GM19438 (cell line): ENCODE measurements around the gene LRRC8D.

Source experiments
- ATAC-seq: cut with Tn5 transposase; IDR thresholded peaks from one replicate; pipeline ENCODE4 v1.9.1; 2021; ENCODE audit warnings: low read depth; ENCODE audit not compliant: unreplicated experiment

LRRC8D gene

DNA sequence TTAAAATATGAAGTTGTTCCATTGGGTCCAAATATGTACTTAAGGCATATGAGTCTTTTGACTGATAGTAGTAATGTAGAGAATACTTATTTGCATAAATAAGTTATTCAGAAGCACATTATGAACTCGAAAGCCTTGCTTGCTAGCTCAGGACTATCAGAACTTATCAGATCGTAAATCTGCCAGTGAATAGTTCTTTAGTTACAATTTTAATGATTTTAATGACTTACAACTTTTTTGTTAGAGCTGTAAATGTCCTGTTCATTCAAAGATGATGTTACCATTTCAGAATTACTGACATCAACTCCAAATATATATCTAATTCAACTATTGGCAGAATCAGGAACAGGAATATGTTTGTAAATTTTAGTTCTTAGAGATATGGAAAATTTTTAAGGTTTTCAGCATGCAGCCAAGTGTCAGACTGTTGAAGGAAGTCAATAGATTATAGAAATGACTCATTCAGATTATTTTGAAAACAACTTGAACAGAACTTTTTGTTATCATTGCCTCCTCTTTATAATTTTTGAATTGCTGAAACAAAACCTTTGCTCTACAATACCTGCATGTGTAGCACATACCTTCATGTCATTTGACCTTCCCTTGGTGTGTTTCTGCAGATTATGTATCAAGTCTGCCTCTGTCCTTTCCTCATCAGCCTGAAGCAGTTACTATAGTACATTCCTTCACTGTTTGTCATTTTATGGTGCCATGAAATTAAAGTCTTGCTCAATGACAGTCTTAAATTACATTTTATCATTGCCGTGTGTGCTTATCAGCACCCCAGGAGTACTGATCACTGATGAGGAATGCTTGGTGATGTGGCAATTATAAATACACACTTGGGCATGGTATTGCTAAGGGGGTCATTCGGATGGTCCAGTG is 44.9 kb downstream of the LRRC8D start:
- no peak for ATAC-seq

GRCh38 chr1:89866568-89866967 is 45.7 kb downstream of the LRRC8D start:
- no peak for ATAC-seq

DNA sequence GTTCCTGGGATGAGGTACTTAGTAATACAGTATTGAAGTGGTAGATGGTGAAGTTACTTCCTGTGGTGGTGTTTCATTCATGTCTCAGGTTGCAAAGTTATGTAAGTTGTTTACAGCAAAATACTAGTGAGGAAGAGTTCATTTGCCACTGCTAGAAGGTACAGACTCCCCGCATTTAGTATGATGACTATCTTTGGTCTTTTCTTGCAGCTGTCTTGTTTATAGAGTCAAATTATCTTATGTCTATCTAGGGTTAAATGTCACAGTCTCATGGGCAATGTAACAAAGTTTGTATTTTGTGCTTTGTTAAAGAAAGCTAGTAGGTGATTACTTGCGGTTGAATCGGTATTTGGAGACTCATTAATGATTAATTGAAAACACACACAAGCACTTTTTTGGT is 50.2 kb downstream of the LRRC8D start:
- ATAC-seq, result no peak

DNA sequence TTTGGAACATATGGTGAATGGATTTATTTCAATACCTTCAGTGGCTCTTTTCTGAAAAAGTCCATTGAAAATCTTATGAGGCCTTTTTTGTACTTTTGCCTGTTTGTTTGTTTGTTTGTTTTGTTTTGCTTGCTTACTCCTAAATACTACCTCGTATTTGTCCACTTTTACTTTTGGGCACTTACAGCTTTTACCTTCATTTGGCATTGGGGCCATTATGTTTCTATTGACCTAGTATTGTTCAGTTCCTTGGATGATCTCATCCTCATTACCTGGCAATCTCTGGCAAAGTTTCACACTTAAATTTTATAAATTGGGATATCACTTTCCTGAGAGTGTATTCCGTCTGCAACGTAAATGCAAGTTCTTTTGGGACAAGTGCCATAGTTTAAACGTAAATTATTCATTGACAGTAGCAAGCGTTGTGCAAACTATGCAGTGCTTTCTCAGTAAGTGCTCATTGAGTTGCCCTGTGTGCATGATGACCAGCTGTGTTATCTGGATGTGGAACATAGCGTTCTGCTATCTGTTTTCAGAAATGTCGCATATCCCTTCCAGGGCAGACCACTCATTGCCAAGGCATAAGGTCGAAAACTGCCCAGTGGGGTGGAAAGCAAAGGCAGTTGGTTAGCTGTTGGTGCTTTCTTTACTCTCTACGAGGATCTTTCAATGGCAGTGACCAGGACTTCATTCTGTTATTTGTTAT is 51.1 kb downstream of the LRRC8D start:
- ATAC-seq, result no peak

GRCh38 chr1:89872567-89872966 is 51.7 kb downstream of the LRRC8D start:
- no peak for ATAC-seq

DNA sequence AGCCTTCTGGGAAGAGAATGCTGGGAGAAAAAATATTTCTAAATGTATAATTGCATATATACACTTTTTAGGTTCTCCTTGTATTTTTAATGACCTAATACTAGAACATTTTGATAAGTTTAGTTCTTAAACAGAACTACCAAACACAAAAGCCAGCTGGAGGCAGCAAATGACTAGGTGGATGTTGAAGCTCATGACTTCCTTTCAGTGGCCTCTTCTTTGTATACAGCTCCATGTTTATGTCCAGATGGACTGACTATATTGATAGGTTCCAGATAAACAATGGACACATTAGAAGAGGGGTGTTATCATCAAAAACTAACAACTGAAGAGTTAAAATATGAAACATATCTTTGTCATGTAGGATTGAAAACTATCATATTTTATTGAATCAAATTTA is 52.5 kb downstream of the LRRC8D start:
- no peak for ATAC-seq

GRCh38 chr1:89873770-89874169 is 52.9 kb downstream of the LRRC8D start:
- no peak for ATAC-seq

DNA sequence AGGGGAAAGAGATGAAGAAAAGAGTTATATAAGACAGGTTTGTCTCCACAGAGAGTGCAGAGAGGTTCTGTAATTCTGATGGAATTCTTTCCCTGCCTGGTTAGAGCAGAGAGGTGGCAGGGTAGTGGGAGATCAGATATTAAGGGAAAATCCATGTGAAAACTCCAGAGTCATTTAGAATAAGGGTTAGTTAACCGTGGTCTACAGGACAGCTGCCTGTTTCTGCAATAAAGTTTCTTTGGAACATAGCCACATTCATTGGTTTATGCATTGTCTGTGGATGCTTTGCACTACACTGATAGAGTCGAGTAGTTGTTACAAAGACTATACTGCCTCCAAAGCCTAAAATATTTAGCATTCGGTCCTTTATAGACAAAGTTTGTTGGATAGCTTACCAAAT is 55.6 kb downstream of the LRRC8D start:
- no peak for ATAC-seq

GRCh38 chr1:89877756-89878155 is 56.9 kb downstream of the LRRC8D start:
- ATAC-seq, result no peak

DNA sequence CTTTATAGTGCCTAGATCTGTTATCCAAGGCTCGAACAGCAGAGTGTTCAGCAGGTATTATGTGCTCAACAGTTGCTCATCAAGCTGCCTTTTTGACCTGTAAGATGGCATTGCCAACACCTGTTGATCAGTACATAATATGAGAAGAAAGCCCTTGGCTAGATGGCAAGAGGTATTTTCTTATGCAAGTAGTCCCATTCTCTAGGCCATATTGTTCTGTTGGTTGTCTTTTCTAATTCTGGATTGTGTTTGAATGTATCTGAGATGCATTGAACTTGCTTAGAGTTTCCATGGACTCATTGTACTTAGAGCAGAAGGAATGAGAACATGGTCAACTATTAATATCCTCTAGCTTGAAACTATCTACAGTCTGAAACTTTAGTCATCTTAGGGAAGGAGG is 57.4 kb downstream of the LRRC8D start:
- no peak for ATAC-seq

DNA sequence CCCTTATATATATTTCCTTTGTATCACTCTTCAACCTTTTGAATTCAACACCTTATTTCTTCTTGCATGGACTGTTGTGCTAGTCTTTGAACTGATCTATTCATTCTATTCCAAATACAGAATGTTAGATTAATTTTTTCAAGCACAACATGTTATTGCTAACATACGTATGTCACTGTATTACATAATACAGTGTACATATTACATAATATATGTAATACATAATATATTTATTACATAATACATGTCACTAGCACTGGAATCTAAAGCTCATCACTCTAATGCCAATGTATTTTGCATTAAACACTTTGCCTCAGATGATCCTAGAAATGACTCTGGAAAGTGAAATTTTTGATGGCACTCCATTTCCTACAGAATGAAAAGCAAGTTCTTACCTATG is 59.8 kb downstream of the LRRC8D start:
- ATAC-seq, result no peak

GRCh38 chr1:89881415-89882058 is 60.7 kb downstream of the LRRC8D start:
- ATAC-seq, result no peak

GRCh38 chr1:89882348-89883029 is 61.7 kb downstream of the LRRC8D start:
- no peak for ATAC-seq

DNA sequence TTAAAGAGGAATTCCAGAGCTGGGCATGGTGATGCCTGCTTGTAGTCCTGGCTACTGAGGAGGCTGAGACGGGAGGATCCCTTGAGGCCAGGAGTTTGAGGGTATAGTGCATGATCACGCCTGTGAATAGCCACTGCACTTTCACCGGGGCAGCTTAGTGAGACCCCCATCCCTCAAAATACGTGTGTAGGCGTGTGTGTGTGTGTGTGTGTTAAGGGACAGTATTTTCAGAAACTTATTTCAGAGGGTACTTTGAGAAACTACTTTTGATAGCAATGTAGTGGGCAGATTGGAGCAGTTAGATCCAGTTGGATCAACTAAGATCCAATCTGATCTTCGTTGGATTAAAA is 62.2 kb downstream of the LRRC8D start:
- ATAC-seq, result no peak

DNA sequence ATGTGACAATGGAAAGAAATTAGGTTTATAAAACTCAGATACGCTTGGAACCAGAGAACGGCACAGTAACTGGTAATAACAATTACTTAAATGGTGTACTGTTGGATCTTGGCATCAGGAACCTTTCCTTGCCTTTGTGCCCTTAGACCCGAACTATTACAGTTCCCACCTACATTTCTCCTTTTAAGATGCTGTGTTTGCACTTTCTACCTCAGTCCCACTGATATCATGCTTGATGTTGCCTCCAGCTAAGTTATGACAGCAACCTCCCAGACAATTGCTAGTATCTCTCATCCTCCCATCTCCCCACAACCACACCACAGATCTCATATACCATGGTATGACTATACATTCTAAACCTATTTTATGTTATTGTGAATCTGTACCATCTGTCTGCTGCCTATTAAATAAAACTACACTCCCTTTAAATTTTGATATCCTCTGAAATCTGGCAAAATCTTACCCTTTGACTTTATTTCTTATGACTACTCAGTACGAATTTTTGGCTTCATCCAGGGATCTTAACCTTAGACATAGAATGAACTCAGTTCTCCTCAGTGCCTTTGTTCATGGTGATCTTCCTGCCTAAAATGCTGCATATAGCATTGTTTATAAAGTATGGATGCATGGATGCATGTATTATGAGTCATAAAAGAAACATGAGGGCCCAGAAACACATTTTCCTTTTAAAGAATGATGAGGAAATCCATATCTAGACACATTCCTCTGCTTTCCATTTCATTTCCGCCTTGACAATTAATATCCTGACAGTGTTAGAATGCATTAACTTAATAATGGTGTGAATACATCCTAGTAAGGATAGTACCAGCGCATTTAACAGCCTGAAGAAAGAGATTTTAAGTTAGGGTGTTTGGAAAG is 64.1 kb downstream of the LRRC8D start:
- no peak for ATAC-seq

- ATAC-seq, result no peak
Observed at GRCh38 chr1:89887270-89887669, 66.4 kb downstream of the LRRC8D start.

- no peak for ATAC-seq
Observed at GRCh38 chr1:89887713-89888112, 66.9 kb downstream of the LRRC8D start.

- ATAC-seq, result no peak
Observed at GRCh38 chr1:89888480-89889322, 67.9 kb downstream of the LRRC8D start.

- no peak for ATAC-seq
Observed at GRCh38 chr1:89889323-89889615, 68.4 kb downstream of the LRRC8D start.
